GM20000 (cell line): Measurements from ENCODE around the gene GPATCH8.

Source experiments
- DNase-seq: peaks from one replicate; pipeline ENCODE4 v3.0.0; 2012; ENCODE audit warnings: low spot score
- CTCF ChIP-seq: IDR thresholded peaks from 2 replicates; pipeline ENCODE4 v1.5.1; 2012; ENCODE audit warnings: mild to moderate bottlenecking, control low read depth; ENCODE audit errors: extremely low read depth, missing control alignments

GPATCH8 gene

DNA sequence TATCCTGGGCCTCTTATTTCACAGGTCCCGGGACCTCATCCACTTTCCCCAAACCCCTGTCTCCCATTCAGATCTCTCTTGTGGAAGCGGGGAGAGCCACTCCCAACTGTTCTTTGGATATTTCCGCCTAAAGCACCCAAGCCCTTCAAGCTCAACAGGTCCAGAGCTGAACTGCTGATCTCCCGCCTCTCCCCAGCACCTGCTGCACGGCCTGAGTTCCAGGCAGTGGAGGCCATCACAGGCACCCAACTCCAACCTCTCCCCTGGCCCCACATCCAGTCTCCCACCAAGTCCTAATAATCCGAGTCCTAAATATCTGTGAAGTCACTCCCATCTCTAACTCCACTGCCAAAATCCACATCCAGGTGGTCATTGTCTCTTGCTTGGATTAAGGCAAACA lies 120.3 kb downstream of the GPATCH8 start:
- DNase-seq: no peak

GRCh38 chr17:44381810-44382305 lies 121.3 kb downstream of the GPATCH8 start:
- TF ChIP-seq CTCF: no peak
- no peak for DNase-seq

More for the DNA sequence above, 120.3 kb downstream of the GPATCH8 start:
- TF ChIP-seq CTCF: no peak

GRCh38 chr17:44380767-44381166 lies 122.4 kb downstream of the GPATCH8 start:
- peak; percentile 15 for DNase-seq

DNA sequence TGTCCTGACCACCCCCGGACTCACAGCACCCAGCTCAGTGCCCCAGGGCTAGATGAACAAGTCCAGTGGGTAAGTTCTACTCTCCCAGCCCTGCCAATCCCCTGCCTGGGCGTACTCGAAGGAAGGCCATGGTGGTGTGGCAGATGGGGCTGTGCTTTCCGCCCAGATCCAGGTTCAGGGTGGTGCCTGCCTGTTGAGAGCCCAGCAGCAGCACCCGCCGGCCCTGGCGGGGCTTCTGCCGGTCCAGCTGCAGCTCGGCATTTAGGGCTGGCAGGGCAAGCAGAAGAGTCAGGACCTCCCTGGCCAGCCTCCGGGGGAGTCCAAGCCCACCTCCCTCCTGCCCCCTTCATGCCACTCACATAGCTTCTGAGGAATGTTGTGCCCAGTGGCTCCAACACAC lies 123.3 kb downstream of the GPATCH8 start:
- TF ChIP-seq CTCF: no peak
- DNase-seq: peak; percentile 8

More at GRCh38 chr17:44380767-44381166, 122.4 kb downstream of the GPATCH8 start:
- TF ChIP-seq CTCF: no peak

GRCh38 chr17:44378171-44378705 lies 125.0 kb downstream of the GPATCH8 start:
- no peak for TF ChIP-seq CTCF
- DNase-seq: no peak

DNA sequence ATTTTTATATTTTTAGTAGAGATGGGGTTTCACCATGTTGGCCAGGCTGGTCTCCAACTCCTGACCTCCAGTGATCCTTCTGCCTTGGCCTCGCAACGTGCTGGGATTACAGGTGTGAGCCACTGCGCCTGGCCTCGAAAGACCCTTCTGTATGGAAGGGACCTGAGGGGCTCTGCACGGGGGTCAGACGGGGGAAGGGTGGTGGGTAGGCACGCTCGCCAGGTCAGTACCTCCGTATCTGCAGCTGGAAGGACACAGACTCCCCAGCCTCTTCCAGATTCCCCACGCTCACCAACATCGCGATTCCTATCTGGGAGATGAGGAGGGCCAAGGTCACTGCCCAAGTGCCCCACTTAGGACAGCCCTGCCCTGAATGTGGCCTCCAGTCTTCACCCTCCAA lies 126.4 kb downstream of the GPATCH8 start:
- no peak for DNase-seq
- TF ChIP-seq CTCF: no peak

- DNase-seq: peak; percentile 75
These were observed 127.1 kb downstream of the GPATCH8 start for GRCh38 chr17:44376124-44376523.

More at GRCh38 chr17:44376124-44376523, 127.1 kb downstream of the GPATCH8 start:
- TF ChIP-seq CTCF: peak; percentile 32
